Stomach (tissue), 9 donors: Measurements from ENCODE around the gene GTPBP8. TPM values are rescaled to one million over a fixed set of nuclear protein-coding genes. Genes with fewer than 3 reads are reported as not detected.

Experiments
- DNase-seq, 2 donors: peaks; one replicate each; pipeline versions ENCODE4 v3.0.0 to v3.0.0-alpha.2; 2013 to 2019
- H3K27ac ChIP-seq, 5 donors: fragments of 200-600 bp in 4 of 5; sonication (generic) in 4 of 5; one replicate each; pipeline ENCODE4 v1.5.1; 2013 to 2019; ENCODE audit warnings: mild to moderate bottlenecking in 1 of 5, moderate library complexity in 1 of 5
- H3K27me3 ChIP-seq, 3 donors: fragments of 200-600 bp; sonication (generic); one replicate each; pipeline ENCODE4 v1.5.1; 2017 to 2019; ENCODE audit warnings: mixed run types in 1 of 3
- H3K36me3 ChIP-seq, 4 donors: fragments of 200-600 bp; sonication (generic); 1 replicate in 3 of 4; 2 replicates in 1 of 4; pipeline ENCODE4 v1.5.1; 2016 to 2019
- H3K4me1 ChIP-seq, 4 donors: fragments of 200-600 bp; sonication (generic); one replicate each; pipeline ENCODE4 v1.5.1; 2016 to 2019
- H3K4me3 ChIP-seq, 4 donors: fragments of 200-600 bp; sonication (generic) in 3 of 4; one replicate each; pipeline ENCODE4 v1.5.1; 2016 to 2019; ENCODE audit warnings: mild to moderate bottlenecking in 1 of 4
- H3K9me3 ChIP-seq, 4 donors: fragments of 200-600 bp; sonication (generic); one replicate each; pipeline ENCODE4 v1.5.1; 2016 to 2019
- EP300 ChIP-seq: sonication (generic); formaldehyde crosslinking; IDR thresholded peaks from one replicate; pipeline ENCODE4 v1.6.1; 2017; ENCODE audit warnings: antibody characterized with exemption
- POLR2A ChIP-seq, 4 donors: fragments of 450-650 bp; IDR thresholded peaks; one replicate each; pipeline ENCODE4 v1.6.1; 2016; ENCODE audit warnings: antibody characterized with exemption in 4 of 4, control low read depth in 2 of 4, mild to moderate bottlenecking in 1 of 4, moderate library complexity in 1 of 4
- POLR2AphosphoS5 ChIP-seq, 3 donors: sonication (generic); formaldehyde crosslinking; IDR thresholded peaks; one replicate each; pipeline ENCODE4 v1.6.1; 2016; ENCODE audit warnings: antibody characterized with exemption in 3 of 3
- WGBS, 5 donors: extraction: QIAGEN DNeasy Blood & Tissue Kit in 3 of 5; methylation state at CpG; one replicate each; pipeline versions ENCODE4 v1.1.5 to v1.1.7; 2013 to 2018; 5-methylcytosine and 5-hydroxymethylcytosine counted together
- intact Hi-C: fragments of 100-400 bp; cut with DNase I; formaldehyde crosslinking; loops from one replicate; pipeline ENCODE4 v1.15.1; 2023; ENCODE audit warnings: low total_unique reads
- polyA plus RNA-seq, 3 donors: library from polyadenylated mRNA; stranded (reverse); fragments of 200-250 nt; gene quantifications; one replicate each; pipeline ENCODE4 v1.2.3, GENCODE V29; 2013
- total RNA-seq, 5 donors: library from RNA; depleted of rRNA; stranded (reverse); fragments of >200 nt; gene quantifications; one replicate each; pipeline versions ENCODE4 v1.1.0 to v1.2.3, GENCODE V29; 2014 to 2016
- TF ChIP-seq, protein P1 (sequence below), 7 experiments: fragments of 450-650 bp in 4 of 7; fragments of 200-600 bp in 3 of 7; sonication (generic) in 3 of 7; IDR thresholded peaks; one replicate each; pipeline ENCODE4 v1.5.1; 2016 to 2019; ENCODE audit warnings: antibody characterized with exemption in 7 of 7, control low read depth in 2 of 7, mild to moderate bottlenecking in 1 of 7
- donor health status: healthy with polysubstance abuse.
- donor health status: Bipolar disorder and iron deficiency.
- donor health status: healthy.

Gene GTPBP8
- total and polyA plus RNA-seq, 8 donors: 7.5 to 19.8 (median 12.6) TPM; not detected in 1

- H3K4me3 ChIP-seq: no peak overlapping the region
- no peaks in the 10 kb centered on the region for H3K9me3 ChIP-seq
- H3K27me3 ChIP-seq: no peaks in the 10 kb centered on the region
- TF ChIP-seq POLR2AphosphoS5 (IDR thresholded peaks at IDR 0.05) (no peak), POLR2A (IDR thresholded peaks at IDR 0.05) (no peak), EP300 (no peak)
- TF ChIP-seq, protein P1, sequence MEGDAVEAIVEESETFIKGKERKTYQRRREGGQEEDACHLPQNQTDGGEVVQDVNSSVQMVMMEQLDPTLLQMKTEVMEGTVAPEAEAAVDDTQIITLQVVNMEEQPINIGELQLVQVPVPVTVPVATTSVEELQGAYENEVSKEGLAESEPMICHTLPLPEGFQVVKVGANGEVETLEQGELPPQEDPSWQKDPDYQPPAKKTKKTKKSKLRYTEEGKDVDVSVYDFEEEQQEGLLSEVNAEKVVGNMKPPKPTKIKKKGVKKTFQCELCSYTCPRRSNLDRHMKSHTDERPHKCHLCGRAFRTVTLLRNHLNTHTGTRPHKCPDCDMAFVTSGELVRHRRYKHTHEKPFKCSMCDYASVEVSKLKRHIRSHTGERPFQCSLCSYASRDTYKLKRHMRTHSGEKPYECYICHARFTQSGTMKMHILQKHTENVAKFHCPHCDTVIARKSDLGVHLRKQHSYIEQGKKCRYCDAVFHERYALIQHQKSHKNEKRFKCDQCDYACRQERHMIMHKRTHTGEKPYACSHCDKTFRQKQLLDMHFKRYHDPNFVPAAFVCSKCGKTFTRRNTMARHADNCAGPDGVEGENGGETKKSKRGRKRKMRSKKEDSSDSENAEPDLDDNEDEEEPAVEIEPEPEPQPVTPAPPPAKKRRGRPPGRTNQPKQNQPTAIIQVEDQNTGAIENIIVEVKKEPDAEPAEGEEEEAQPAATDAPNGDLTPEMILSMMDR (IDR thresholded peaks at IDR 0.05): no peak
- H3K27ac ChIP-seq: no peak overlapping the region
- WGBS, 5 donors: 68 to 79% (median 73%) methylated on average over 2 of the region's 2 CpGs
- DNase-seq: no peak
- no peaks in the 10 kb centered on the region for H3K36me3 ChIP-seq
- intact Hi-C loops: no loop called here
- H3K4me1 ChIP-seq: no peaks in the 10 kb centered on the region
Observed at GRCh38 chr3:113034011-113034410, 43.2 kb downstream of the GTPBP8 start.

DNA sequence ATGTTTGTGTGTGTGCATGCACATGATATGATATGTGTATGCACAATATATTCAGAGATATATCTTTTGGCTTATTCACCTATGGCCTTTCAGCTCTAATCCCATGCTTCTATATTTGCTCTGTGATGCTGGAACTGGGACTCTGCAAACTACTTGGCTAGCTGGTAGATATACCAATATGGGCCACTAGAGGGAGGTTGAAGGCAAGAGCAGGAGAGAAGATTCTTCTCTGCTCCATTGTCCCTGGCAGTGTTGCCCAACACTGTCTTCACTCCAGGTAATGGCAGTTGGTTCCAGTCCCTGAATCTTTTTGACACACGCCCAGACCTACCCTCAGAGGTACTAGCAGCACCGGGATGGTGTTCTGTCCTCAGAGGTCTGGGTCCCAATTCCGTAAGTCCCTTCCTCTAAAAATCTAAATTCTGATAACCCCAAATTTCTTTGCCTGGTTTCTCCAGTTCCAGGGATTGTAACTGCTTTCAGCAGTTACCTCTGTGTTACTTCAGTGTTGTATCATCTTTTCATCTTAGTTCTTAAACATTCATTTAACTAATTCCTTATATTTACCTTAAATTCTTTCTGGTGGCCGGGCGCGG, 44.7 kb downstream of the GTPBP8 start:
- Histone ChIP-seq H3K36me3 (no peaks in the 10 kb centered on the region), H3K4me1 (no peaks in the 10 kb centered on the region), H3K9me3 (no peaks in the 10 kb centered on the region), H3K4me3 (no peak overlapping the region), H3K27ac (no peak overlapping the region), H3K27me3 (no peaks in the 10 kb centered on the region)
- WGBS, 5 donors: 51 to 68% (median 65%) methylated on average over 5 to 6 of the region's 6 CpGs
- no peak for TF ChIP-seq POLR2A (IDR thresholded peaks at IDR 0.05)
- TF ChIP-seq, protein P1 (IDR thresholded peaks at IDR 0.05): peak in 5 of 7 experiments; percentile 49 to 79 (median 73)
- intact Hi-C loops: no loop called here
- DNase-seq: peak; percentile 25 to 81

GRCh38 chr3:113038328-113038727, 47.5 kb downstream of the GTPBP8 start:
- Histone ChIP-seq H3K4me3 (no peak overlapping the region), H3K9me3 (no peaks in the 10 kb centered on the region), H3K36me3 (no peaks in the 10 kb centered on the region), H3K4me1 (no peaks in the 10 kb centered on the region), H3K27ac (no peak overlapping the region), H3K27me3 (no peaks in the 10 kb centered on the region)
- TF ChIP-seq, protein P1 (IDR thresholded peaks at IDR 0.05): no peak
- no peak for TF ChIP-seq EP300
- no peak for TF ChIP-seq POLR2AphosphoS5 (IDR thresholded peaks at IDR 0.05)
- no peak for TF ChIP-seq POLR2A (IDR thresholded peaks at IDR 0.05)
- no peak for DNase-seq
- intact Hi-C loops: no loop called here
- 86 to 94% (median 92%) methylated on average over 2 of the region's 2 CpGs for WGBS, 5 donors

DNA sequence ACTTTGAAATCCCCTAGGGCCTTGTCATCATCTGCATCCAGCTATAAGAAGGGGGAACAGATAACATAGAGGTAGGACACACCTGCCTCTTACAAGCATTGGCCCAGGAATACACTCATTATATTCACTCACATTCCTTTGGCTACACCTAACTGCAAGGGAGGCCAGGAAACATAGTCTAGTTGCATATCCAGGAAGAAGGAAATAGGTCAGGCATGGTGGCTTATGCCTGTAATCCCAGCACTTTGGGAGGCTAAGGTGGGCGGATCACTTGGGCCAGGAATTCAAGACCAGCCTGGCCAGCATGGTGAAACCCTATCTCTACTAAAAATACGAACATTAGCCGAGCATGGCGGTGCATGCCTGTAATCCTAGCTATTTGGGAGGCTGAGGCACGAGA, 48.8 kb downstream of the GTPBP8 start:
- H3K4me3 ChIP-seq: no peak overlapping the region
- no peak overlapping the region for H3K27ac ChIP-seq
- no peaks in the 10 kb centered on the region for H3K4me1 ChIP-seq
- DNase-seq: no peak
- 89 to 95% (median 93%) methylated on average over 5 of the region's 5 CpGs for WGBS, 5 donors
- intact Hi-C loops: no loop called here
- TF ChIP-seq POLR2AphosphoS5 (IDR thresholded peaks at IDR 0.05): no peak
- TF ChIP-seq, protein P1 (IDR thresholded peaks at IDR 0.05): no peak
- no peak for TF ChIP-seq EP300
- TF ChIP-seq POLR2A (IDR thresholded peaks at IDR 0.05): no peak
- no peaks in the 10 kb centered on the region for H3K36me3 ChIP-seq
- no peaks in the 10 kb centered on the region for H3K27me3 ChIP-seq
- no peaks in the 10 kb centered on the region for H3K9me3 ChIP-seq
